GM12878 (cell line): Measurements from ENCODE around the gene ADAM19. TPM values are rescaled to one million over a fixed set of nuclear protein-coding genes. Genes with fewer than 3 reads are reported as not detected.

ENCODE experiments used
- ATF2 ChIP-seq: IDR thresholded peaks from 2 replicates; pipeline ENCODE4 v1.6.1; 2012; ENCODE audit warnings: low read length, inconsistent platforms
- CREM ChIP-seq: IDR thresholded peaks from 2 replicates; pipeline ENCODE4 v1.6.1; 2014; ENCODE audit warnings: antibody characterized with exemption, low read depth
- ESRRA ChIP-seq: IDR thresholded peaks from 2 replicates; pipeline ENCODE4 v1.6.1; 2012; ENCODE audit warnings: mild to moderate bottlenecking, low read length, improper control_type of control experiment
- HCFC1 ChIP-seq: fragments of 150-350 bp; IDR thresholded peaks from 2 replicates; pipeline ENCODE4 v1.6.1; 2014; ENCODE audit warnings: low read length
- JUND ChIP-seq: IDR thresholded peaks from 2 replicates; pipeline ENCODE4 v1.6.1; 2012; ENCODE audit warnings: low read depth, mild to moderate bottlenecking, low read length, improper control_type of control experiment, moderate library complexity
- MYC ChIP-seq: IDR thresholded peaks from 2 replicates; pipeline ENCODE4 v1.6.1; 2011; ENCODE audit warnings: mild to moderate bottlenecking, low read length, moderate library complexity, inconsistent platforms; ENCODE audit not compliant: insufficient read depth, insufficient replicate concordance, insufficient read length, severe bottlenecking
- NBN ChIP-seq: fragments of 450-650 bp; IDR thresholded peaks from 2 replicates; pipeline ENCODE4 v1.6.1; 2016
- PAX5 ChIP-seq: IDR thresholded peaks from 2 replicates; pipeline ENCODE4 v1.6.1; 2011; ENCODE audit warnings: low read depth, low read length, borderline replicate concordance
- PAX8 ChIP-seq: fragments of 450-650 bp; IDR thresholded peaks from 2 replicates; pipeline ENCODE4 v1.6.1; 2017; ENCODE audit warnings: mild to moderate bottlenecking, moderate library complexity
- PML ChIP-seq: IDR thresholded peaks from 2 replicates; pipeline ENCODE4 v1.6.1; 2012; ENCODE audit warnings: low read length, inconsistent platforms
- RAD21 ChIP-seq: IDR thresholded peaks from 2 replicates; pipeline ENCODE4 v1.6.1; 2011; ENCODE audit warnings: mild to moderate bottlenecking, low read depth, low read length, moderate library complexity; ENCODE audit not compliant: insufficient read depth
- SMARCA5 ChIP-seq: fragments of 450-650 bp; IDR thresholded peaks from 2 replicates; pipeline ENCODE4 v1.6.1; 2017; ENCODE audit warnings: mild to moderate bottlenecking
- USF2 ChIP-seq: IDR thresholded peaks from 2 replicates; pipeline ENCODE4 v1.6.1; 2011; ENCODE audit warnings: low read depth, low read length, improper control_type of control experiment, borderline replicate concordance
- ZBTB33 ChIP-seq: fragments of 450-650 bp; IDR thresholded peaks from 2 replicates; pipeline ENCODE4 v1.6.1; 2017; ENCODE audit warnings: mild to moderate bottlenecking
- ZNF687 ChIP-seq: fragments of 450-650 bp; IDR thresholded peaks from 2 replicates; pipeline ENCODE4 v1.6.1; 2017; ENCODE audit warnings: mild to moderate bottlenecking, moderate library complexity
- polyA plus RNA-seq, 11 experiments: library from polyadenylated mRNA; depleted of rRNA in 4 of 11; unstranded in 6 of 11; stranded (reverse) in 5 of 11; fragments of >200 nt; fragmentation: Nextera tagmentation in 4 of 11; fragmentation: Illumina TruSeq in 1 of 11; extraction: Ambion mirVana in 4 of 11; extraction: Trizol in 1 of 11; gene quantifications; 1 replicate in 1 of 11; 2 replicates in 10 of 11; pipeline versions ENCODE4 v1.2.1 to v1.2.3, GENCODE V29; 2011 to 2016; ENCODE audit warnings: inconsistent platforms in 2 of 11, missing spikeins in 2 of 11, low read depth in 1 of 11
- total RNA-seq, 4 experiments: library from RNA; depleted of rRNA in 3 of 4; stranded (reverse); fragments of >200 nt in 3 of 4; fragmentation: Illumina TruSeq in 1 of 4; extraction: Trizol in 1 of 4; gene quantifications; 2 replicates each; pipeline versions ENCODE4 v1.2.1 to v1.2.3, GENCODE V29; 2013 to 2021

ADAM19 gene
- total and polyA plus RNA-seq, 10 of the 15 experiments (the other 5 are each of a cell fraction or from before 2014, with no cell fraction given) = 16.0 to 92.8 (median 44.7) TPM

GRCh38 chr5:157519579-157520253, 55.9 kb downstream of the ADAM19 start (continued):
- no peak for TF ChIP-seq USF2
- no peak for TF ChIP-seq PAX8
- no peak for TF ChIP-seq ZBTB33
- TF ChIP-seq ATF2 = peak; percentile 65
- peak; percentile 75 for TF ChIP-seq PAX5
- no peak for TF ChIP-seq RAD21
- peak; percentile 26; the same call in 1 of the 2 replicates for TF ChIP-seq ZNF687
- peak; percentile 93 for TF ChIP-seq CREM
- TF ChIP-seq ESRRA = no peak
- TF ChIP-seq SMARCA5 = 0 out of 2 replicates have a peak, but pooled peaks have one; percentile 58
- no peak for TF ChIP-seq HCFC1
- no peak for TF ChIP-seq PML
- no peak for TF ChIP-seq JUND
- TF ChIP-seq MYC = no peak
- peak; percentile 69 for TF ChIP-seq NBN
